NOMO-1 treated with DMSO at 0.1 percent for 48 hours (cell line): ENCODE measurements around the gene ADRM1.

ENCODE experiments used
- DNase-seq: peaks from one replicate; lab custom pipeline; 2025; ENCODE audit not compliant: unreplicated experiment; lab: John Stamatoyannopoulos, UW

Gene ADRM1

GRCh38 chr20:62309947-62310756, 7.4 kb downstream of the ADRM1 start:
- no peak for DNase-seq

GRCh38 chr20:62310757-62311121, 7.9 kb downstream of the ADRM1 start:
- DNase-seq = no peak

GRCh38 chr20:62311150-62311549, 8.4 kb downstream of the ADRM1 start:
- no peak for DNase-seq

GRCh38 chr20:62311832-62312661, 9.2 kb downstream of the ADRM1 start:
- DNase-seq = no peak

GRCh38 chr20:62312662-62312977, 9.8 kb downstream of the ADRM1 start:
- DNase-seq = no peak

- no peak for DNase-seq
Measured at GRCh38 chr20:62313021-62313420, 10.2 kb downstream of the ADRM1 start.

GRCh38 chr20:62313460-62314338, 10.9 kb downstream of the ADRM1 start:
- DNase-seq = no peak

GRCh38 chr20:62314339-62314638, 11.5 kb downstream of the ADRM1 start:
- no peak for DNase-seq

GRCh38 chr20:62314711-62315302, 12.0 kb downstream of the ADRM1 start:
- no peak for DNase-seq

- no peak for DNase-seq
Measured at GRCh38 chr20:62315773-62316172, 13.0 kb downstream of the ADRM1 start.

- DNase-seq = no peak
Measured at GRCh38 chr20:62316331-62317166, 13.8 kb downstream of the ADRM1 start.

GRCh38 chr20:62317167-62317655, 14.4 kb downstream of the ADRM1 start:
- no peak for DNase-seq

GRCh38 chr20:62318400-62319345, 15.9 kb downstream of the ADRM1 start:
- DNase-seq = no peak

GRCh38 chr20:62319346-62319909, 16.6 kb downstream of the ADRM1 start:
- no peak for DNase-seq

GRCh38 chr20:62320581-62321354, 18.0 kb downstream of the ADRM1 start:
- DNase-seq = no peak

GRCh38 chr20:62321521-62321948, 18.7 kb downstream of the ADRM1 start:
- DNase-seq = no peak

- no peak for DNase-seq
Measured at GRCh38 chr20:62321975-62322374, 19.2 kb downstream of the ADRM1 start.

- DNase-seq = no peak
Measured at GRCh38 chr20:62322492-62323041, 19.8 kb downstream of the ADRM1 start.
